A172 (cell line): ENCODE results near the gene ZNF30. TPM values are rescaled to one million over a fixed set of nuclear protein-coding genes. Genes with fewer than 3 reads are reported as not detected.
"Not testable (repeated sequence)": the region's sequence is repeated elsewhere in the genome, so short reads cannot be mapped to it uniquely, and the experiment has no call there.

Source experiments
- DNase-seq: peaks from one replicate; pipeline ENCODE4 v3.0.0-alpha.2; 2015; ENCODE audit warnings: low spot score
- total RNA-seq: library from RNA; depleted of rRNA; stranded (reverse); fragments of >200 nt; shearing (Covaris generic); gene quantifications from 2 replicates; pipeline ENCODE4 v1.2.3, GENCODE V29; 2014; rRNA removed

Gene ZNF30
- total RNA-seq, 1 experiment from 2014 or later = 2.8 TPM

DNA sequence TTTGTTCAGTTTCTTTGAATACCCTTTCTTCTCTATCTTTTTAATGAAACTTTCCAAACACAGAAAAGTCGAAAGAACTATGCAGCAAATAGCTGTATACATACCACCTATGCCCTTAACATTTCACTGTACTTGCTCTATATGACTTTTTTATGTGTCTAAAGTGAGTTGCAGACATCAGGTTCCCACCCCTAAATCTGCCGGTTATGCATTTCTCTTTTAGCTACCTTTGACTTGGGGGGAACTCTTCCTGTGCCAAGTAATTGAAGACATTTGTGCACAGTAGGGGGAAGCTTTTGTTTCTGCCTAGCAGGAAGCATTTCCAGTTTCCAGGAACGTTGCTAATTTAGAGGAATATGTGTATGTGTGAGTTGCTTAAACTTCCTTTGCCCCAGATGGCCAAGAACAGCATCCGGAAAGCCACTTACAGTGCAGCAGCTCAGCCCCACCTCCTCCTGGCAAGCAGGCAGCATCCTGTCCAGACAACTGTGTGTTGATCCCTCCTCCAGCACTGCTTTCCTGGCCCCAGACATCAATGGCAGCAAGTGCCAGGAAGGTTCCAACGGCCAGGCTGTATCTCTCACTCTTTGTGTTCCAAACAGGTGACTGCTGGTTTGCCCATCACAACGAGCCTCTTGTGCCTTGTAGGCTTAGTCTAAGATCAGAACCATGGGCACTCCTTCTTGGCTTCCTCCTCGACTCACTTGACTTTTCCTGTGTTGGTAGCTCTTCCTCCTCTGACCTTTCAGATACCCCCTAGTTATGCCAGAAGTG lies 58.7 kb downstream of the ZNF30 start:
- no peak for DNase-seq

GRCh38 chr19:34988119-34988518 lies 61.4 kb downstream of the ZNF30 start:
- DNase-seq = no peak

GRCh38 chr19:34989298-34989697 lies 62.6 kb downstream of the ZNF30 start:
- DNase-seq = no peak

DNA sequence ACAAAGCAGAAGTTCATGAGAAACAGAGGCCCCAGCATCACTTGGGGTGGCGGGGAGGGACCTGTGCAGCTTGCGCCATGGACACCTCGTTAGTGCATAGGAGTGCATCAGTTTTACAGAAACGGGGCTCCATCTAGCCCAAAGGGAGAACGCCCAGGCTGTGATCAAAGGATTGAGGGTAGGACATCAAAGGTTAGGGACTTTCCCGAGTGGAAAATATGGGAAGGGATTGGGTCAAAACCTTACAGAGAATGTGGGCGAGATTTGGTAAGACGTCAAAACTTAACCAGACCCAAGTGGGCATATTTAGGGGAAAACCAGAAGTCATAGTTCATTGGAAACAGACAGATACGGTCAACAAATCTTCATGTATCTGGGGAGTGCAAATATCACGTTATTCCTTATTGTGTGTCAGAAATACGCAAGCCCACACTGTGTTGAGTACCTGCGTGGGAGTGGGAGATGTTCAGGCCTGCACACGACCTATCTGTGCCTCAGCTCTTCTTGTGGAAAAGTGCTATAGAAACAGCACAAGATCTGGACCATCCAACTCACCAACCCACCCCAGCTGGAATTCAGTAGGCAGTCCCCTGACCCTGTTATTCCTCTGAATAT lies 64.0 kb downstream of the ZNF30 start:
- no peak for DNase-seq

DNA sequence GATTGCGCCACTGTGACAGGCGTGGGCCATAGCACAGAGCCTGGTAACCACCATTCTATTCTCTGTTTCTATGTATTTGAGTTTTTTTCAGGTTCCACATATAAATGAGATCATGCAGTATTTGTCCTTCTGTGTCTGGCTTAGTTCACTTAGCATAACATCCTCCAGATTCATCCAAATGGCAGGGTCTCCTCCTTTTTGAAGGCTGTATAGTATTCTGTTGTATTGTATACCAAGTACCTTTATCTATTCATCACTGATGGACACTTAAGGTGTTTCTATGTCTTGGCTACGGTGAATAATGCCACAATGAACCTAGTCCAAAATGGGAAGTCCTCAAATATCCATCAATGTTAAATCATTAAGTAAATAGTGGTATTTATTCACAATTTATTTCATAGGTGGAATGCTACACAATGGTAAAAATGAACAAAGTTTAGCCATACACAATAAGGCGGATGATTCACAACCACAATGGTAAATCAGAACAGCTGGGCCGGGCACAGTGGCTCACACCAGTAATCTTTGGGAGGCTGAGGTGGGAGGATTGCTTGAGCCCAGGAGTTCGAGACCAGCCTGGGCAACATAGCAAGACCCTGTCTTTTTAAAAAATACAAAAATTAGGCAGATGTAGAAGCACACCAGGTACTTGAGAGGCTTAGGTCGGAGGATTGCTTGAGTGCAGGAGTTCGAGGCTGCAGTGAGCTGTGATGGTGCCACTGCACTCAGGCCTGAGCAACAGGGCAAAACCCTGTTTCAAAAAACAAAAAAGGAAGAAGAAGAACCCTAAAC lies 65.0 kb downstream of the ZNF30 start:
- no peak for DNase-seq

GRCh38 chr19:34992582-34992981 lies 65.9 kb downstream of the ZNF30 start:
- not testable (repeated sequence) for DNase-seq

- DNase-seq = no peak
These were observed 67.6 kb downstream of the ZNF30 start for GRCh38 chr19:34994286-34994642.

Other genes with a start within 250 kb of the ZNF30 start
- gene SCGB2B2, start 249.7 kb upstream of the ZNF30 start, total RNA-seq = not detected in 2 replicates
- gene ZNF302, start 249.2 kb upstream of the ZNF30 start, total RNA-seq = 0.77 and 2.5 TPM in 2 replicates
- 0.05 TPM in 1 of 2 replicates, not detected in the other for gene ZNF181, start 192.7 kb upstream of the ZNF30 start, total RNA-seq
- 6.6 and 10.0 TPM in 2 replicates for gene ZNF599, start 153.7 kb upstream of the ZNF30 start, total RNA-seq
- gene ZNF792, start 37.3 kb downstream of the ZNF30 start, total RNA-seq = 1.1 and 1.5 TPM in 2 replicates
- gene GRAMD1A, start 73.4 kb downstream of the ZNF30 start, total RNA-seq = 20.2 and 26.9 TPM in 2 replicates
- 8.5 and 10.8 TPM in 2 replicates for gene SCN1B, start 103.6 kb downstream of the ZNF30 start, total RNA-seq
- not detected in 2 replicates for gene HPN, start 114.8 kb downstream of the ZNF30 start, total RNA-seq
- 4.8 TPM in 1 of 2 replicates, not detected in the other for gene FXYD3, start 188.9 kb downstream of the ZNF30 start, total RNA-seq
- 0.43 TPM in 1 of 2 replicates, not detected in the other for gene LGI4, start 208.2 kb downstream of the ZNF30 start, total RNA-seq
- gene FXYD1, start 211.9 kb downstream of the ZNF30 start, total RNA-seq = not detected in 2 replicates
- gene FXYD7, start 216.4 kb downstream of the ZNF30 start, total RNA-seq = not detected in 2 replicates
- gene FXYD5, start 227.8 kb downstream of the ZNF30 start, total RNA-seq = 93.9 and 103 TPM in 2 replicates